Heart right ventricle (tissue), 16 donors: ENCODE results near the gene LRRC72. TPM values are rescaled to one million over a fixed set of nuclear protein-coding genes. Genes with fewer than 3 reads are reported as not detected.
"Not testable (repeated sequence)": the region's sequence is repeated elsewhere in the genome, so short reads cannot be mapped to it uniquely, and the experiment has no call there.

Experiments used
- ATAC-seq, 8 donors: fragments of 200-7000 bp; cut with Tn5 transposase; one replicate each; pipeline ENCODE4 v1.9.1; 2020; ENCODE audit warnings: mild to moderate bottlenecking in 8 of 8, moderate library complexity in 8 of 8, moderate number of reproducible peaks in 1 of 8
- DNase-seq, 2 donors: peaks; one replicate each; pipeline ENCODE4 v3.0.0-alpha.2; 2020
- H3K27ac ChIP-seq, 10 donors: fragments of 200-600 bp; sonication (generic) in 2 of 10; one replicate each; pipeline versions ENCODE4 v1.5.0 to v1.8.0; 2020 to 2022; ENCODE audit warnings: mild to moderate bottlenecking in 3 of 10
- H3K27me3 ChIP-seq, 7 donors: fragments of 200-600 bp; one replicate each; pipeline ENCODE4 v1.8.0; 2021 to 2022; ENCODE audit warnings: mild to moderate bottlenecking in 2 of 7
- H3K36me3 ChIP-seq, 9 donors: fragments of 200-600 bp; sonication (generic) in 1 of 9; one replicate each; pipeline versions ENCODE4 v1.5.0 to v1.8.0; 2020 to 2022; ENCODE audit warnings: mild to moderate bottlenecking in 2 of 9
- H3K4me1 ChIP-seq, 9 donors: fragments of 200-600 bp; sonication (generic) in 1 of 9; one replicate each; pipeline versions ENCODE4 v1.5.0 to v1.8.0; 2020 to 2022; ENCODE audit warnings: mild to moderate bottlenecking in 4 of 9
- H3K4me3 ChIP-seq, 10 donors: fragments of 200-600 bp; sonication (generic) in 2 of 10; one replicate each; pipeline versions ENCODE4 v1.5.0 to v1.8.0; 2020 to 2022; ENCODE audit warnings: mild to moderate bottlenecking in 7 of 10, moderate library complexity in 2 of 10
- H3K9me3 ChIP-seq, 11 donors: fragments of 200-600 bp in 10 of 11; sonication (generic) in 2 of 11; one replicate each; pipeline versions ENCODE4 v1.5.0 to v1.8.0; 2013 to 2022; ENCODE audit warnings: mild to moderate bottlenecking in 2 of 11, control low read depth in 1 of 11, moderate library complexity in 1 of 11
- CTCF ChIP-seq, 9 donors: fragments of 200-600 bp; sonication (generic) in 2 of 9; IDR thresholded peaks; one replicate each; pipeline versions ENCODE4 v1.5.0 to v1.8.0; 2021 to 2022; ENCODE audit warnings: antibody characterized with exemption in 9 of 9, mild to moderate bottlenecking in 5 of 9, moderate library complexity in 1 of 9
- WGBS, 2 donors: extraction: QIAGEN DNeasy Blood & Tissue Kit; methylation state at CpG; one replicate each; pipeline ENCODE4 v1.1.7; 2013; ENCODE audit warnings: inconsistent platforms in 1 of 2; 5-methylcytosine and 5-hydroxymethylcytosine counted together
- intact Hi-C, 10 donors: fragments of 100-400 bp; cut with DNase I; formaldehyde crosslinking; loops; one replicate each; pipeline versions ENCODE4 v1.11.1 to v1.14.2; 2022
- polyA plus RNA-seq, 2 donors: library from polyadenylated mRNA; stranded (reverse); fragments of 200-250 nt; gene quantifications; one replicate each; pipeline ENCODE4 v1.2.3, GENCODE V29; 2013
- total RNA-seq, 10 donors: library from RNA; stranded (reverse); fragmentation: NEBNext Ultra II Directional in 3 of 10; extraction: Animal tissue kit (Norgen Biotek cat#: 25700) in 3 of 10; gene quantifications; one replicate each; pipeline versions ENCODE4 v1.2.1 to v1.2.4, GENCODE V29; 2021 to 2023
- donor health status: Arrhythmogenic right ventricular cardiomyopathy.
- donor health status: ischemic (EF 13 %, LVEDD 7.1; RV severe dilation, severe dysfunction).
- donor health status: healthy with polysubstance abuse.
- donor health status: DM: no; HTN: yes; CAD: no.
- donor health status: DM: no; HTN: no; CAD: no.
- donor health status: ischemic (EF 25% LVEDD 6.9; RV normal size, moderate dysfunction).
- donor health status: ischemic (EF 25% LVEDD 5.7; RV mildly dilated, moderate dysfunction).
- donor health status: healthy.
- donor health status: DM: yes; HTN: yes; CAD: no.
- donor health status: Ischemic cardiomyopathy.
- donor health status: ischemic (EF 35%, LVEDD 5.7; RV mildly dilated, moderate dysfunction).
- donor health status: nonischemic (EF 11% LVEDD 7.7; RV severe dilation, severe dysfunction).
- donor health status: DM: yes; HTN: yes; CAD: no.
- donor health status: PGD.
- donor health status: ischemic (EF 29% LVEDD 5.4; RV normal size, mild dysfunction).
- donor health status: nonischemic (EF 23%, LVEDD 6.1; RV moderate dilation, normal function).

The LRRC72 gene
- total and polyA plus RNA-seq, 12 donors = not detected

GRCh38 chr7:16529697-16530096 is 3.1 kb downstream of the LRRC72 start:
- 94 to 100% methylated on average over 1 of the region's 1 CpG for WGBS, 2 donors
- Histone ChIP-seq H3K27ac (no peak overlapping the region), H3K4me1 (no peaks in the 10 kb centered on the region), H3K27me3 (no peaks in the 10 kb centered on the region), H3K9me3 (no peaks in the 10 kb centered on the region), H3K4me3 (no peak overlapping the region), H3K36me3 (no peaks in the 10 kb centered on the region)
- no peak for DNase-seq
- no peak for ATAC-seq
- intact Hi-C loops = no loop called here
- TF ChIP-seq CTCF (IDR thresholded peaks at IDR 0.05) = no peak

GRCh38 chr7:16531707-16532106 is 5.1 kb downstream of the LRRC72 start:
- TF ChIP-seq CTCF (IDR thresholded peaks at IDR 0.05) = no peak
- Histone ChIP-seq H3K4me3 (no peak overlapping the region), H3K9me3 (no peaks in the 10 kb centered on the region), H3K27me3 (no peaks in the 10 kb centered on the region), H3K27ac (no peak overlapping the region), H3K4me1 (no peaks in the 10 kb centered on the region), H3K36me3 (no peaks in the 10 kb centered on the region)
- 58 to 76% methylated on average over 1 of the region's 1 CpG for WGBS, 2 donors
- intact Hi-C loops = no loop called here
- ATAC-seq = no peak
- no peak for DNase-seq

GRCh38 chr7:16532272-16532671 is 5.6 kb downstream of the LRRC72 start:
- DNase-seq (no peak), ATAC-seq (no peak)
- no peaks in the 10 kb centered on the region for H3K4me1 ChIP-seq
- H3K36me3 ChIP-seq = no peaks in the 10 kb centered on the region
- H3K27ac ChIP-seq = no peak overlapping the region
- 48 to 61% methylated on average over 1 of the region's 1 CpG for WGBS, 2 donors
- no peaks in the 10 kb centered on the region for H3K27me3 ChIP-seq
- no peak for TF ChIP-seq CTCF (IDR thresholded peaks at IDR 0.05)
- H3K9me3 ChIP-seq = no peaks in the 10 kb centered on the region
- no peak overlapping the region for H3K4me3 ChIP-seq
- intact Hi-C loops = no loop called here

GRCh38 chr7:16535500-16535899 is 8.9 kb downstream of the LRRC72 start:
- ATAC-seq (no peak), DNase-seq (no peak)
- H3K9me3 ChIP-seq = no peaks in the 10 kb centered on the region
- H3K27me3 ChIP-seq = no peaks in the 10 kb centered on the region
- no peak for TF ChIP-seq CTCF (IDR thresholded peaks at IDR 0.05)
- no peaks in the 10 kb centered on the region for H3K36me3 ChIP-seq
- no peak overlapping the region for H3K27ac ChIP-seq
- no peak overlapping the region for H3K4me3 ChIP-seq
- intact Hi-C loops = no loop called here
- H3K4me1 ChIP-seq = no peaks in the 10 kb centered on the region
- WGBS, 2 donors = 91 to 93% methylated on average over 2 of the region's 2 CpGs

GRCh38 chr7:16540559-16540958 is 13.9 kb downstream of the LRRC72 start:
- H3K36me3 ChIP-seq, H3K9me3 ChIP-seq, H3K4me1 ChIP-seq, H3K4me3 ChIP-seq, H3K27me3 ChIP-seq, DNase-seq, H3K27ac ChIP-seq, ATAC-seq, intact Hi-C loops: not testable (repeated sequence)
- 100% methylated on average over 2 of the region's 2 CpGs for WGBS, 2 donors
